Measurements from ENCODE around the gene CENPW. TPM values are rescaled to one million over a fixed set of nuclear protein-coding genes. Genes with fewer than 3 reads are reported as not detected.

CENPW gene
- total RNA-seq, 1 experiment from 2014 or later, result 46.9 TPM

DNA sequence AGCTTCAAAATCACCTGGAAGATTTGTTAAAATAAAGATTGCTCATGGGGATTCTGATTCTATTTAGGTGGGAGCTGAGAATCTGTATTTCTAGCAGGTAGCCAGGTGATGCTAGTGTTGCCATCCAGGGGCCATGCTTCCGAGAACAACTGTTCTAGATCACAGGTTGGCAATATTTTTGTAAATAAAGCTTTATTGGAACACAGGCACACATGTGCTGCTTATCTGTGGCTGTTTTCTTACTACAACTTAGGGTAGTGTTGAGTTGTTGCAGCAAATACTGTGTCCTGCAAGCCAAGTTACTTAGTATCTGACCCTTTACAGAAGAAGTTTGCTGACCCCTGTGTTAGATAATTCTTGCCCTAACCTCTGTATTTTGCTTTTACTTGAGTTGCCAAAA, 12.0 kb downstream of the CENPW start:
- H2AFZ ChIP-seq (ENCODE audit: low read depth, low read length, poor library complexity, severe bottlenecking), result no peak overlapping the region
- H3K36me3 ChIP-seq (ENCODE audit: control insufficient read depth in 1 of 2, insufficient read depth in 2 of 2, low read length in 2 of 2), result no peaks in the 10 kb centered on the region
- no peaks in the 10 kb centered on the region for H3K4me1 ChIP-seq (ENCODE audit: control insufficient read depth in 1 of 2, insufficient read depth in 2 of 2, low read length in 2 of 2)
- H3K4me2 ChIP-seq (ENCODE audit: low read length), result no peak overlapping the region
- H3K4me3 ChIP-seq (replicated peaks in 1 of 2; ENCODE audit: low read depth in 1 of 2, low read length in 2 of 2), result no peak overlapping the region
- intact Hi-C loops (cut with micrococcal nuclease), result no loop called here
- BruUV-seq (replicated peaks), result no TSS peak
- H4K20me1 ChIP-seq (ENCODE audit: insufficient read depth), result no peaks in the 10 kb centered on the region
- ChIA-PET CTCF (no interaction called here), RAD21 (ENCODE audit: low non-redundant PET in 1 of 2, low total read pairs in 2 of 2, uncharacterized antibody in 2 of 2, unreplicated experiment in 2 of 2) (no interaction called here), POLR2A (no interaction called here)
- H3K27me3 ChIP-seq (ENCODE audit: insufficient read depth, low read length), result no peaks in the 10 kb centered on the region
- no peak for DNase-seq (ENCODE audit: low read depth, low spot score)
- no peaks in the 10 kb centered on the region for H3K9me2 ChIP-seq (ENCODE audit: insufficient read depth)
- no peak overlapping the region for H3K27ac ChIP-seq (ENCODE audit: low read depth, low read length)
- H3K9ac ChIP-seq (ENCODE audit: low read length), result no peak overlapping the region
- peaks cover 5% of the 10 kb centered on the region; the same call in 1 of the 2 replicates for H3K79me2 ChIP-seq (ENCODE audit: insufficient read depth, low read length)
- no peaks in the 10 kb centered on the region for H3K9me3 ChIP-seq (ENCODE audit: control insufficient read depth in 1 of 2, insufficient read depth in 1 of 2, low read depth in 1 of 2, low read length in 2 of 2)
- TF ChIP-seq JUND (IDR thresholded peaks at IDR 0.05) (no peak), CBX3 (IDR thresholded peaks at IDR 0.05; ENCODE audit: low read depth) (no peak), ZNF274 (IDR thresholded peaks at IDR 0.05; ENCODE audit: low read depth, low read length) (no peak), SIN3A (IDR thresholded peaks at IDR 0.05; ENCODE audit: low read depth) (no peak), EZH2phosphoT487 (IDR thresholded peaks at IDR 0.05; ENCODE audit: borderline replicate concordance) (no peak)
- TF ChIP-seq, protein P1, sequence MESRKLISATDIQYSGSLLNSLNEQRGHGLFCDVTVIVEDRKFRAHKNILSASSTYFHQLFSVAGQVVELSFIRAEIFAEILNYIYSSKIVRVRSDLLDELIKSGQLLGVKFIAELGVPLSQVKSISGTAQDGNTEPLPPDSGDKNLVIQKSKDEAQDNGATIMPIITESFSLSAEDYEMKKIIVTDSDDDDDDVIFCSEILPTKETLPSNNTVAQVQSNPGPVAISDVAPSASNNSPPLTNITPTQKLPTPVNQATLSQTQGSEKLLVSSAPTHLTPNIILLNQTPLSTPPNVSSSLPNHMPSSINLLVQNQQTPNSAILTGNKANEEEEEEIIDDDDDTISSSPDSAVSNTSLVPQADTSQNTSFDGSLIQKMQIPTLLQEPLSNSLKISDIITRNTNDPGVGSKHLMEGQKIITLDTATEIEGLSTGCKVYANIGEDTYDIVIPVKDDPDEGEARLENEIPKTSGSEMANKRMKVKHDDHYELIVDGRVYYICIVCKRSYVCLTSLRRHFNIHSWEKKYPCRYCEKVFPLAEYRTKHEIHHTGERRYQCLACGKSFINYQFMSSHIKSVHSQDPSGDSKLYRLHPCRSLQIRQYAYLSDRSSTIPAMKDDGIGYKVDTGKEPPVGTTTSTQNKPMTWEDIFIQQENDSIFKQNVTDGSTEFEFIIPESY (IDR thresholded peaks at IDR 0.05; ENCODE audit: extremely low read depth, insufficient replicate concordance, low read length), result no peak
- no peak for ATAC-seq

DNA sequence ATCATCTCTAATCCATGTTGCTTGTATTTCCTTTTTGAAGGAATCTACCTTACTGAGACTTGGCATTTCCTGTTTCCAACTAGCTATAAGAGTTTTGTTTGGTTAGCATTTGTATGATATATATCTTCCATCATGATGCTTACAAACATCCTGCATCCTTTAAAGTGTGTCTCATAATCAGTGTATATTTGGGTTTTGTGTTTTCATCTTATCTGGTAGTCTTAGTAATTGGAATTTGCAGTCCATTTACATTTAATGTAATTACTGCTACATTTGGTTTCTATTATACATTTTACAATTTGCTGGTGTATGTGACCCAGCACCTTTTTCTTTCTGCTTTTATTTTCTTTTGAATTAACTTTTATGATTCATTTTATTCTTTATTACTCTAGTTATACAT, 12.6 kb downstream of the CENPW start:
- DNase-seq (ENCODE audit: low read depth, low spot score) (no peak), ATAC-seq (no peak)
- Histone ChIP-seq H3K36me3 (ENCODE audit: control insufficient read depth in 1 of 2, insufficient read depth in 2 of 2, low read length in 2 of 2) (no peaks in the 10 kb centered on the region), H3K9me2 (ENCODE audit: insufficient read depth) (no peaks in the 10 kb centered on the region), H3K27me3 (ENCODE audit: insufficient read depth, low read length) (no peaks in the 10 kb centered on the region), H3K4me3 (replicated peaks in 1 of 2; ENCODE audit: low read depth in 1 of 2, low read length in 2 of 2) (no peak overlapping the region), H3K27ac (ENCODE audit: low read depth, low read length) (no peak overlapping the region), H3K4me2 (ENCODE audit: low read length) (no peak overlapping the region), H2AFZ (ENCODE audit: low read depth, low read length, poor library complexity, severe bottlenecking) (no peak overlapping the region), H4K20me1 (ENCODE audit: insufficient read depth) (no peaks in the 10 kb centered on the region), H3K9me3 (ENCODE audit: control insufficient read depth in 1 of 2, insufficient read depth in 1 of 2, low read depth in 1 of 2, low read length in 2 of 2) (no peaks in the 10 kb centered on the region), H3K4me1 (ENCODE audit: control insufficient read depth in 1 of 2, insufficient read depth in 2 of 2, low read length in 2 of 2) (no peaks in the 10 kb centered on the region), H3K9ac (ENCODE audit: low read length) (no peak overlapping the region), H3K79me2 (ENCODE audit: insufficient read depth, low read length) (no peaks in the 10 kb centered on the region)
- ChIA-PET RAD21 (ENCODE audit: low non-redundant PET in 1 of 2, low total read pairs in 2 of 2, uncharacterized antibody in 2 of 2, unreplicated experiment in 2 of 2) (no interaction called here), CTCF (no interaction called here), POLR2A (no interaction called here)
- intact Hi-C loops (cut with micrococcal nuclease), result no loop called here
- no TSS peak for BruUV-seq (replicated peaks)
- TF ChIP-seq SP1 (IDR thresholded peaks at IDR 0.05; ENCODE audit: low read depth) (no peak), TCF7L2 (IDR thresholded peaks at IDR 0.05; ENCODE audit: borderline replicate concordance, extremely low read depth, insufficient read depth, insufficient read length) (no peak), POLR2A (IDR thresholded peaks at IDR 0.05; ENCODE audit: borderline replicate concordance, extremely low read depth, insufficient read depth, insufficient read length) (no peak), RAD21 (IDR thresholded peaks at IDR 0.05; ENCODE audit: low read depth) (no peak), EGR1 (IDR thresholded peaks at IDR 0.05; ENCODE audit: low read depth) (no peak), CBX3 (IDR thresholded peaks at IDR 0.05; ENCODE audit: low read depth) (no peak), CTCF (IDR thresholded peaks at IDR 0.05 in 2 of 3, conservative IDR thresholded peaks at IDR 0.05 in 1 of 3; ENCODE audit: borderline replicate concordance in 1 of 3, insufficient read depth in 1 of 3, low read depth in 2 of 3, low read length in 2 of 3) (no peak), CEBPB (IDR thresholded peaks at IDR 0.05; ENCODE audit: low read depth) (no peak), REST (IDR thresholded peaks at IDR 0.05; ENCODE audit: low read depth) (no peak), ZNF274 (IDR thresholded peaks at IDR 0.05; ENCODE audit: low read depth, low read length) (no peak)
